ENCODE data around the gene BUB1B.

DNA sequence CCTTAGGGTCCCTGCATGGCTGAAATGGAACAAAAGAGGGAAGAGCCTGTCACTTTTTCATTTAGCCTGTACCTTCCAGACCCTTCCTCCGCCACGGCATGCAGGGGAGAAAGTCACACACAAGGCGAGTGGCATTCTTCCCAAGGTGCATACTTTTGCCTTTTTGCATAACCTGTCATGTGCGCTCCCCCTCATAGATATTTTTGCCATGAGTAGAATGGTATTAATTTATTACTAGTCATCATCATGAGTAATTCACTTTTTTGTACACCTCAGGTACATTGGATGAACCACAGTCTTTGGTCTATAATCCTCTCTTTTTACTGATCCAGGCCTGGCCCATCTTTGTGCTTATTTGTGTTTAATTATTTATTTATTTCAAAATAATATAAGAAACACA, 8.9 kb upstream of the BUB1B start:
- TF ChIP-seq, protein P1, sequence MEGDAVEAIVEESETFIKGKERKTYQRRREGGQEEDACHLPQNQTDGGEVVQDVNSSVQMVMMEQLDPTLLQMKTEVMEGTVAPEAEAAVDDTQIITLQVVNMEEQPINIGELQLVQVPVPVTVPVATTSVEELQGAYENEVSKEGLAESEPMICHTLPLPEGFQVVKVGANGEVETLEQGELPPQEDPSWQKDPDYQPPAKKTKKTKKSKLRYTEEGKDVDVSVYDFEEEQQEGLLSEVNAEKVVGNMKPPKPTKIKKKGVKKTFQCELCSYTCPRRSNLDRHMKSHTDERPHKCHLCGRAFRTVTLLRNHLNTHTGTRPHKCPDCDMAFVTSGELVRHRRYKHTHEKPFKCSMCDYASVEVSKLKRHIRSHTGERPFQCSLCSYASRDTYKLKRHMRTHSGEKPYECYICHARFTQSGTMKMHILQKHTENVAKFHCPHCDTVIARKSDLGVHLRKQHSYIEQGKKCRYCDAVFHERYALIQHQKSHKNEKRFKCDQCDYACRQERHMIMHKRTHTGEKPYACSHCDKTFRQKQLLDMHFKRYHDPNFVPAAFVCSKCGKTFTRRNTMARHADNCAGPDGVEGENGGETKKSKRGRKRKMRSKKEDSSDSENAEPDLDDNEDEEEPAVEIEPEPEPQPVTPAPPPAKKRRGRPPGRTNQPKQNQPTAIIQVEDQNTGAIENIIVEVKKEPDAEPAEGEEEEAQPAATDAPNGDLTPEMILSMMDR (IDR thresholded peaks at IDR 0.05; ENCODE audit: insufficient read depth, low read length) = no peak
- TF ChIP-seq, protein P2, sequence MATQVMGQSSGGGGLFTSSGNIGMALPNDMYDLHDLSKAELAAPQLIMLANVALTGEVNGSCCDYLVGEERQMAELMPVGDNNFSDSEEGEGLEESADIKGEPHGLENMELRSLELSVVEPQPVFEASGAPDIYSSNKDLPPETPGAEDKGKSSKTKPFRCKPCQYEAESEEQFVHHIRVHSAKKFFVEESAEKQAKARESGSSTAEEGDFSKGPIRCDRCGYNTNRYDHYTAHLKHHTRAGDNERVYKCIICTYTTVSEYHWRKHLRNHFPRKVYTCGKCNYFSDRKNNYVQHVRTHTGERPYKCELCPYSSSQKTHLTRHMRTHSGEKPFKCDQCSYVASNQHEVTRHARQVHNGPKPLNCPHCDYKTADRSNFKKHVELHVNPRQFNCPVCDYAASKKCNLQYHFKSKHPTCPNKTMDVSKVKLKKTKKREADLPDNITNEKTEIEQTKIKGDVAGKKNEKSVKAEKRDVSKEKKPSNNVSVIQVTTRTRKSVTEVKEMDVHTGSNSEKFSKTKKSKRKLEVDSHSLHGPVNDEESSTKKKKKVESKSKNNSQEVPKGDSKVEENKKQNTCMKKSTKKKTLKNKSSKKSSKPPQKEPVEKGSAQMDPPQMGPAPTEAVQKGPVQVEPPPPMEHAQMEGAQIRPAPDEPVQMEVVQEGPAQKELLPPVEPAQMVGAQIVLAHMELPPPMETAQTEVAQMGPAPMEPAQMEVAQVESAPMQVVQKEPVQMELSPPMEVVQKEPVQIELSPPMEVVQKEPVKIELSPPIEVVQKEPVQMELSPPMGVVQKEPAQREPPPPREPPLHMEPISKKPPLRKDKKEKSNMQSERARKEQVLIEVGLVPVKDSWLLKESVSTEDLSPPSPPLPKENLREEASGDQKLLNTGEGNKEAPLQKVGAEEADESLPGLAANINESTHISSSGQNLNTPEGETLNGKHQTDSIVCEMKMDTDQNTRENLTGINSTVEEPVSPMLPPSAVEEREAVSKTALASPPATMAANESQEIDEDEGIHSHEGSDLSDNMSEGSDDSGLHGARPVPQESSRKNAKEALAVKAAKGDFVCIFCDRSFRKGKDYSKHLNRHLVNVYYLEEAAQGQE (IDR thresholded peaks at IDR 0.05; ENCODE audit: insufficient replicate concordance, low read depth) = no peak
- TF ChIP-seq POLR2AphosphoS5 (IDR thresholded peaks at IDR 0.05; ENCODE audit: low read depth) = no peak
- no peak for TF ChIP-seq SPI1 (IDR thresholded peaks at IDR 0.05; ENCODE audit: borderline replicate concordance, low read depth)
